C1 segment of cervical spinal cord (tissue), 14 donors: ENCODE data around the gene GABRR2.
"Not testable (repeated sequence)": the region's sequence is repeated elsewhere in the genome, so short reads cannot be mapped to it uniquely, and the experiment has no call there.

Experiments
- DNase-seq, 14 donors: peaks; one replicate each; lab custom pipeline; 2025; lab: John Stamatoyannopoulos, UW

The GABRR2 gene

DNA sequence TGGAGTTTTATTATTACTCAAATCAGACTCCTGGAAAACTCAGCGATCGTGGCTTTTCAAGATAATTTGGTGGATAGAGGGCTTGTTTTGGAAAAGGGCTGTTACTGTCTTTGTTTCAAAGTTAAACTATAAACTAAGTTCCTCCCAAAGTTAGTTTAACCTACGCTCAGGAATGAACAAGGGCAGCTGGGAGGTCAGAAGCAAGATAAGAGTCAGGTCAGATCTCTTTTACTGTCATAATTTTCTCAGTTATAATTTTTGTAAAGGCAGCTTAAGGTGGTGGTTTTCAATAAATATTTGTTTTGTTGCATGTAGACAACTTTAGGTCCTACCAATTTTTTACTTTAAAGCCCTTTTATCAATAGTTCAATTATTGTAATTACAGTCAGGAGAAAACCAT lies 9.2 kb upstream of the GABRR2 start:
- no peak for DNase-seq

DNA sequence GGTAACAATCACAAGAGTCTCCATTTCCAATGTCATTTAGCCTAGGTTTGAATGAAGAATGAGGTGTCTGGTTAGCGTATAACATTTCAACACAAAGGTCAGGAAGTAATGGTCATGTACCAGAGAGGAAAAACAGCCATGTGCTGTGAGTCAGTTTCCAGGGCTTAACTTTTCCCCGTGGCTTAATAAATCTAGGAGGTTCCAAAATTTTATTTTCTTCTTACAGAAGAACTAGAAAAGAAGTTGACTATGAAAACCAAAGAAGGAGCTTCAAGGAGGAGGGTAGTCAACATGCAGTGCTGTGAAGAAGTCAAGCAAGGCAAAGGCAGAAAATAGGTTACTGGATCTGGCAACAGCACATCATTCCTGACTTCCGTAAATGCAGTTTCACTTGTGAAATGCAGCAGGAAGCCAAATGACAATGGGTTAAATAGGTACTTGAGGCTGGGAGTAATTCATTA lies 8.4 kb upstream of the GABRR2 start:
- no peak for DNase-seq

DNA sequence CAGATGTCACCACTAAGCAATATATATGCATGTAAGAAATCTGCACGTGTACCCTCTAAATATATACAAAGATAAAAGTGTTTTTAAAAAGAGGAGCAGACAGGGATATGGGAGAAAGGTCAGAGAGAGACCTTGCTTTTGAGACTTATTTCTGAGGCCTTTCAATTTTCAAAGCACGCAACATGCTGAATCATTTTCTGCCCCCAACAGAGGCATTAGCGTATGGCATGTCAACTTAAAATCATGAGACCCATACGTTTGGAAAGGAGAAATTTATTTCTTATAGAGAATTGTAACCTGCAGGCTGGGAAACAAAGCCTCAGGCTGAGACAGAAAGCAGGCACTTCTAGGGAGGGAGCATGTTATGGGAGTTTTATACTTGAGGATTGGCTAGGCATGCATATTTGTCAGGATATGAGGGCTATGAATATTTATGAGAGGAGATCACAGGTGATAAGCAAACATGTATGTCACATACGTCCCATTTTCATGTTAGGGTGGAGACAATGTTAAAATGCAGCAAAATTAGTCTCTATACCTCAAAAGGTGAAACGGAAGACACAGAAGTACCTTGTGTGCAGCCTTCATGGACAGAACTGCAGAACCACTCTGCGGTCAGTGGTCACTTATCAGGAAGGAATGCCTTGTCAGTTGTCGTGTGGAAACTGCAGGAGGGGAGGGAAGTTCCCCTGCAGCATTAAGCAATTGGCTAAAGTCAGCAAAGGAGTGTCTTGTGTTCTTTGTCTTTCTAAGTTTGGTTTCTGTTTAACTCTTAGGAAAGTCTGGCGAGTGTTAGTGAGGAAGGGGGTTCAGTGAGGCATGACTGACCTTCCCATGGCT lies 6.3 kb upstream of the GABRR2 start:
- peak in 2 of 14 donors; percentile 3 for DNase-seq

DNA sequence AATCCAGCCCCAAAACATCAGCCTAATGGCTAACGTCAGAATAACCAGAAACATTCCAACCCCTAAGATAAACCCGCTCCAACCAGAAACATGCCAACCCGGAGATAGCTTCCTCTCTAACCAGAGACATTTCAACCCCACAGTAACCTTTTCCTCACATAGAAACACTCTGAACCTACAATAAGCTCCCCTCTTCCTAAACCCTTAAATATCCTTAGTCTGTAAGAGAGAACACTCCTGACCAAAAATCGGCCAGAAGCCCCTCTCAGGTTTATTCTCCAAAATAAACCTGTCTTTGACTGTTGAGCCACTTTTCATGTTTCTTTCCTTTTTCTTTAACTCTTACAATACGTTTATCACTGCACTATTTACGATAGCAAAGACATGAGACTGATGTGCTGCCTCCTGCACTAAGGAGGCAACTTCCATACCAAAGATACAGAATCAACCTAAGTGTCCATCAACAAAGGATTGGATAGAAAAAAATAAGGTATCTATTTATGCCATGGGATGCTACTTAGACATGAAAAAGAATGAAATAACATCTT lies 5.0 kb upstream of the GABRR2 start:
- no peak for DNase-seq

DNA sequence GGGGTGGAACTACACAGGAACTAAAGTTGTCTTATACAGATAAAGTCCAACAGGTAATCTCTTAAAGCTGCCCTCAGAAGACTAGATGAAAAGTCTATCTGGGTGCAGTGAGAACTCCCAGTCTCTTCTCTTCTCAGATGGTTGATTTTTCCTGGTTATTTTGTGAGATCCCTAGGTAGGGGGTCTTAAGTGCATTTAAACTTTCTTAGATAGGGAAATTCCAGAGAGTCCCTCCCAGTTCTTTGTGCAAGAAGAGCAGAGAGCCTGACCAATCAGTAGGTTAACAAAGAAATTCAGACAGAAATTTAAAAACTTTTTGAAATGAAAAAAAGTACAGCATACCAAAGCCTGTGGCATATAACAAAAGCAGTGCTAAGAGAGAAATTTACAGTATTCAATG lies 2.0 kb upstream of the GABRR2 start:
- DNase-seq = no peak

DNA sequence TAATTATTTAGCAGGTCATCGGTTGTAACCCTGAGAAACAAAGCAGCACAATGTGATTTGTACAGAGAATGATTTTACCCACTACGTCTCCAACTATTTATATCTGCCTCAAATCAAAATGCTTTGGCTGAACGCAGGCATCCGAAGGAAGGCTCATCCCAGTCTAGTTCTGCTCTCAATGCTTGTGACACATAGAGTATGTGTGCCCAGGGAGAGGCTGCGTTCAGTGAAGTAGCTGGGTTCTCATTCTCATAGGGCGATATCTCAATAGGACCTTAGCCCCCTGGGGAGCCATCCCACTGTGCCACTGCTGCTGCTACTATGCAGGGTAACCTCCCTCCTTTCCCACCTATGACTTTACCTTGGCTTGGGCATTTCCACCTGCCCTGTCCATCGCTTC lies 407 bp downstream of the GABRR2 start:
- no peak for DNase-seq

DNA sequence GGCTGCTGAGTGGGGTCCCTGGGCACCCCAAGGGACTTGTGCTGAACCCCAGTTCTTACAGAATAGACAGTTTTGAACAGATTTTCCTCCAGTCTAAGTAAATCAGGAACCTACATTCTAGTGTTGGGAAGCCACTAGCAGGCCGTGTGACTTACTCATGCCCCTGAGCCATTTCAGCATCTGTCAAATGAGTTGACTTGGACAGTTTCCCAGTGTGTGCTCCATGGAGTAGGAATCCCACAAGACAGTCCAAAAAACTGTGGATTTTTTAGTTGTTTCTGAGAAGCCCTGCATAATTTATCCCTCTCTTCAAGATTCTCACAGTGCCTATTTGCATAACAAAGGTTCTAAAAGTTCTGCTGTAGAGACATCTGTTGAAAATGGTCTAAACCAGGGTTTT lies 2.1 kb downstream of the GABRR2 start:
- DNase-seq = peak in 6 of 14 donors; percentile 4 to 51 (median 36)

DNA sequence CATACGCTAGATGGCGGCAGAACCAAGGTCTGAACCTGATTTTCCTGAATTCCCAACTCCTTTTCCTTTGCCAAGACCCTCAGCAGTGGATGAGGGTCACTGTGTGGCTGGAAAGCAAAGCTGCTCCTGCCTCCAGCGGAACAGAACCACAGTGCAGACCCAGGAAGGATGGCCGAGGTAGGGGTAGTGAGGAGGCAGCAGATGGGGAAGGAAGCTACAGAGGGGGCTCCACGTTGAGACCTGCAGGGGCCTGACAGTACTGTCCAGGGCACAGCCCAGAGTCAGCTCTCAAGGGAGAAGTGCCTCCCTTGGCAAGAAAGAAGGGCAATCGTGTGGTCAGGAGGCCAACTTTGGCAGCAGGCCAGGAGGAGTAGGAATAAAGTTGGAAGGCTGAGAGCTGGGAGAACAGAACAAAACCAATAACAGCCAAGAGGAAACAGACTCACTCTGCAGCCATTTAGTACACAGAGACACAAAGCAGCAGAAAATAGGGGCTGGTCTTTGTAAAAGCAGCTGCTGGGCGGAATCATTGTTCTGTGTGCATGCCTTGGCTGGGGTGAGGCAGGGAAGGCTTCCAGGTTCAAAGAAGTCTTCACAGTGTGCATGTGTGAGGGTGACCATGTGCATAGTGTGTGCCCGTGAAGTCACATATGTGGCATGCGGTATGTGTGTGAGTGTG lies 3.1 kb downstream of the GABRR2 start:
- DNase-seq = peak in 11 of 14 donors; percentile 30 to 75 (median 58)

DNA sequence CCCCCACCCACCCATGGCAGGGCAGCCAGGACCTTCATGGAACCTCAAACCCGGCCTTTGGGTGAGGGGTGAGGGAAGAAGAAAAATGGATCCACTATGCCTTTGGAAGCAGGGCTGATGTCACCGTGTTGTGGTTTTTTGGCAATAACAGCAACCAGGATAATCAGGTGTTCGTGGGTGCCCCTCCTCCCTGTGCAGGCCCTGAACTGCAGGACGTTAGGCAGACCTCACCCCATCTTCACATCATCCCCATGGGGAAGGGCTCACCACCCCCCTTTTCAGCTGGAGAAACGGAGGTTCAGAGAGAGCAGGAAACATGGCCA lies 3.6 kb downstream of the GABRR2 start:
- no peak for DNase-seq

DNA sequence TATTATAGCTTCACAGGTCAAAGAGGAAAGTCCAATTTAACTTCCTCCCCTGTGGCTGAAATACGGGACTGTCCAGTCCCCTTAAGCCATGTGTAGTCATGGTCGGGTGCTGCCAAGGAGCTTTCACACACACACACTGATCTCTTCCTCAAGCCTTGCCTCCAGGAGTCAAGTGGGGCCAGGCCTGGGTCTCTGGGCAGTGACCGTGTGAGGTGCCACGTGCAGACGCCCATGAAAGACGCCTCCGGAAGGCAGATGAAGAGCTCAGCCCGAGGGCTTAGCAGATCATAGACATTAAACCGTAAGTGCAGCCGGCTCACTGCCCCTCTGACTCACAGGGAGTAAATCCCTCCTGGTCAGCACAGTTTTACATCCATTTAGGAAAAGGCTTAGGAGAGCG lies 4.2 kb downstream of the GABRR2 start:
- DNase-seq = peak in 1 of 14 donors; percentile 10

DNA sequence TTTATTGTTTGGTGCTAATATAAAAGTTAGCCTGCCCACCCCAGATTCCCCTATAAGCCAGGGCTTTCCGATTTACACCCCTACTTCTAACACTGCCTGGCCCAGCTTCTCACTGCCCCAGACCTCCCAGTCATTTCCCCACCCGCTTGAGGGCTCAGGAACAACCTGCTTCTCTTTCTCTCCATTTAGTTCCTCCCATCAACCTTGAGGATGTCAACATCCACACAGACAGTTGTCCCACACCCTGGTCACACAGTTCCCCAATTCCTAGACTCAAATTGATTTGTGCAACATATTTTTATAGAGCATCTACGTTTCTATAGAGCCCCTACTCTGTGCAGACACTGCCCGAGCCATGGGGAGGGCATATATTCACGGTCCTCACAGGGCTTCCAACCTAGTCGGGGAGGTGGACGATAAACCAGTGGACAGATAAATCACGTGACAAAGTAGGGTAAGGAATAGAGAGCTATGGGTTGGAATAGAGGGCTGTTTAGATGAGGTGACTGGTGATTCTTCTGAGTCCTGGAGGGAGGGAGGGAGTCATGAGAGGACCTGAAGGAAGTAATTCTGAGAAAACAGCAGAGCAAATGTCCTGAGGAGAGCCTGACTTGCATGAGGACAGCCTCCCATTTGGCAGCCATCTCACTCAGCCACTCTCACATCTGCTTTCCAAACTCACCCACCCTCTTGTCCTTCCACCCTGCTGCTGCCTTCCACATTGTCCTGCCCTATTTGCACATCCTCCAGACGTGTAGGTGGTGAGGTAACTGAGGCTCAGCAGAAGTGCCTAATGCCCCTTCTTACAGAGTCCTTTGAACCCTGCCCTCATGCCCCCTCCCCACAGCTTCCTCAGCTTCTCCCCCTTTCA lies 6.3 kb downstream of the GABRR2 start:
- no peak for DNase-seq

DNA sequence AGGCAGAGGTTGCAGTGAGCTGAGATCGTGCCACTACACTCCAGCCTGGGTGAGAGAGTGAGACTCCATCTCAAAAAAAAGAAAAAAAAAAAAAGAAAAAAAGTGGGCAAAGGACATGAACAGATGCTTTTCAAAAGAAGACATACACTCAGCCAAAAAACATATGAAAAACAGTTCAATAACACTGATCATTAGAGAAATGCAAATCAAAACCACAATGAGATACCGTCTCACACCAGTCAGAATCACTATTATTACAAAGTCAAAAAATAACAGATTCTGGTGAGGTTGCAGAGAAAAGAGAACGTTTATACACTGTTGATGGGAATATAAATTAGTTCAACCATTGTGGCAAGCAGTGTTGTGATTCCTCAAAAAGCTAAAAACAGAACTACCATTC lies 10.6 kb downstream of the GABRR2 start:
- DNase-seq = not testable (repeated sequence)

DNA sequence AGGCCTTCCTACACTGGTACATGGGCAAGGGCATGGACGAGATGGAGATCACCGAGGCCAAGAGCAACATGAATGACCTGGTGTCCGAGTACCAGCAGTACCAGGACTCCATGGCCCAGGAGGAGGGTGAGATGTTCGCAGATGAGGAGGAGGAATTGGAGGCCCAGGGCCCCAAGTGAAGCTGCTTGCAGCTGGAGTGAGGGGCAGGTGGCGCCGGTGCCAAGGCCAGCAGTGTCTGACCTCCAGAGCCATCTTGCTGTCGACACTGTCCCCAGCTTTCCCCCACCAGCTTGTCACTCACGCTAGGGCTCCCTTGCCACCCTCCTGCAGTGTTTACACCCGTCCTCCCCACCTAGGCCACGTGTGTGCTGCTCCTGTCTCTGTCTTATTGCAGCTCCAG lies 12.2 kb downstream of the GABRR2 start:
- DNase-seq = no peak

DNA sequence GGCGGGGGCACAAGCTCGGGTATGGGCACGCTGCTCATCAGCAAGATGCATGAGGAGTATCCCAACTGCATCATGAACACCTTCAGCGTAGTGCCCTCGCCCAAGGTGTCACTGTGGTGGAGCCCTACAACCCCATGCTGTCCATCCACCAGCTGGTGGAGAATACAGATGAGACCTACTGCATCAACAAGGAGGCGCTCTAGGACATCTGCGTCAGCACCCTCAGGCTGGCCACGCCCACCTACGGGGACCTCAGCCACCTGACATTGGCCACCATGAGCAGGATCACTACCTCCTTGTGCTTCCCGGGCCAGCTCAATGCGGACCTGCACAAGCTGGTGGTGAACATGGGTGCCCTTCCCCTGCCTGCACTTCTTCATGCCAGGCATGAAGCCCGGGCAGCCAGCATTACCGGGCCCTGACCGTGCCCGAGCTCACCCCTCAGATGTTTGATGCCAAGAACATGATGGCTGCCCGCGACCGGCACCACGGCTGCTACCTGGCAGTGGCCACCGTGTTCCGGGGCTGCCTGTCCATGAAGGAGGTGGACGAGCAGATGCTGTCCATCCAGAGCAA lies 12.8 kb downstream of the GABRR2 start:
- DNase-seq = no peak

DNA sequence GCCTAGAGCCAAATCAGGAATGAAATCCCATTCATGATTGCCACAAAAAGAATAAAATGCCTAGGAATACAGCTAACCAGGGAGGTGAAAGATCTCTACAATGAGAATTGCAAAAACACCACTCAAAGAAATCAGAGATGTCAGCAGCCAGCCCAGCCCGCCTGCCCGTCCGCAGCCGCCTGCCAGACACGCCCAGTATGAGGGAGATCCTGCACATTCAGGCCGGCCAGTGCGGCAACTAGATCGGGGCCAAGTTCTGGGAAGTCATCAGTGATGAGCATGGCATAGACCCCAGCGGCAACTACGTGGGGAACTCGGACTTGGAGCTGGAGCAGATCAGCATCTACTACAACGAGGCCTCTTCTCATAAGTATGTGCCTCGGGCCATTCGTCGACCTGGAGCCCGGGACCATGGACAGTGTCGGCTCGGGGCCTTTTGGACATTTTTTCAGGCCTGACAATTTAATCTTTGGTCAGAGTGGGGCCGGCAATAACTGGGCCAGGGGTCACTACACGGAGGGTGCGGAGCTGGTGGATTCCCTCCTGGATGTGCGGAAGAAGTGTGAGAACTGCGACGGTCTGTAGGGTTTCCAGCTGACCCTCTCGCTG lies 13.4 kb downstream of the GABRR2 start:
- DNase-seq = no peak

DNA sequence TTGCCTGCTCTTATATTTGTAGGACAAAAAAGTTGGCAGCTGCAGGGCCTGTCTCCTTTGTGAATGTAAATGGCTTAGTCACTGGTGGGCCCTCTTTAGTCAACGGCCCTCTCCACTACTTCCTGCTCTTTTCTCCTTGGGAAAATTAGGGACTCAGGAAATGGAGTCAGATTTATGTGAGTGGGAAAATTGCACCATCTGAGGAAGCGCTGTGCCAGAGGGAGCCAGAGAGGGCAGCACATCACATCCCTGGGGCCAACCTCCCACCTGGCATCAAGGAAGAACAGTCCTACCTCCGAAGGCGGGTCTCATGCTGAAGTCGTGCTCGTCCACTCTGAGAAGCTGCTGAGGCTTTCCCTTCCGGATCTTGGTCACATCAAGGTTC lies 15.6 kb downstream of the GABRR2 start:
- DNase-seq = no peak

DNA sequence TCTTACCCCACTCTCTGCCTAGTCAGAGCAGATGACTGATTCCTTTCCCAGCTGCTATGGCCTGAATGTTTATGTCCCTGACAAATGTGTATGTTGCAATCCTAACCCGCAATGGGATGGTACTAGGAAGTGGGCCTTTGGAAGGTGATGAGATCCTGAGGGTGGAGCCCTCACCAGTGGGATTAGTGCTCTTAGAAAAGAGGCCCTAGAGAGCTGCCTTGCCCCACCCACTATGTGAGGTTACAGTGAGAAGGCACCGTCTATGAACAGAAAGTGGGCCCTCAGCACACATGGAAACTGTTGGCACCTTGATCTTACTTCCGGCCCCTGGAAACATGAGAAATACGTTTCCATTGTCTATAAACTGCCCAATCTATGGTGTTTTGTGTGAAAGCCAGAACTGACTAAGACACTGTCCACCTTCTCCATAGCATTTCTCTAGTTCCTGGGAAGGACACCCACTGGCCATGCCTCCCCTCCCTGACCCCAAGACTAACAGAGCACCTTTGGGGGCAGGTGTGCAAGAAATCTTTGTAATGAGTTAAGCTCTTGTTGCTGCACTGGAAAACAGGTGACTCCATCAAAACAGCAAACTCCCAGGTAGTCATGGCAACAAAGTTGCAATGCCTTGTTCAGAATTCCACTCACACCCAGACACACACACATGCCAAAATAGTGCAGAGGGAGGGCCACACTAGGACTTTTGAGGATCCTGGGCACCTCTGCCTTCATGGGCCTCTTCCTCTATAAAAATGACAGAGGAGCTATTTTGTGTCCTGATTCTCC lies 16.2 kb downstream of the GABRR2 start:
- DNase-seq = no peak

DNA sequence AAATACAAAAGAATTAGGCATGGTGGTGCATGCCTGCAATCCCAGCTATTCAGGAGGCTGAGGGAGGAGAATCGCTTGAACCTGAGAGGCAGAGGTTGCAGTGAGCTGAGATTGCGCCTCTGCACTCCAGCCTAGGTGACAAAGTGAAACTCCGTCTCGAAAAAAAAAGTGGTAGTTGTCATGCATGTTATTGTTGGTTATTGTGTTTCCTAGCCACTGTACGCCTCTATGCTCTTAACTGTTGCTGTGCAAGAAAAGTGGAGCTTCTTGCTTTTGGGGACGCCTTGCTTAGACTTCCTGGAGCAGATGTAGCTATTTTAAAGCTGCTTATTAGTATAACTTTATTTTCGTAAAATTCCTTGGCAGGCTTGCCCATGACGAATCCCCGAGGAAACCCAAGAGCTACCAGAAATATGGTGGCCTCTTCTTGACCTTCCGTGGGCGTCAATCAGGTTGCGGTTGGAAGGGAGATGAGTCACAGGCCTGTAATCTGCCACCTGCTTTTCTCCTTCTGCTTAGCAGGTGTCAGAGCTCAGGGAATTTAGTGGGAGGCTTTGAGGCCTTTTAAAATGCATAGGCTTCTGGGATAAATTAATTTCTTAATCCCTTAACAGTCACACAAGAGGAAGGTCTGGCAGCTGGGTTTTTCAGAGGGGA lies 17.3 kb downstream of the GABRR2 start:
- DNase-seq = no peak

DNA sequence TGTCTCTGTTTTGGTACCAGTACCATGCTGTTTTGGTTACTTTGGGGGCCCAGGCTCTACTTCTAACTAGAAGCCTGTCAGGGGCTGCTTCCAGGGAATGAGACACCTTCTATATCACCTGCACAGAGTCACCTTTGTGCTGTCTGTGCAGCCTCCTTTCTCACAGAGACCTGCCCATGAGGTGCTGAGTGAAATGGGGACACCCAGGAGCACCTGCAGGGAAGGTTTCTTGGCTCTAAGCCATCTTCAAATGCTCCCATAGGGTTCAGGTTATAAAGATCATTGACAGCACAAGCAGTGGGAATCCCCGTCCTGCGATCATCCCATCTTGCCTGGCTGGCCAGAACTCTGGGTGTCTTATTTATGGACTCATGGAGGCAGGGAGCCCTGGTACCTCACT lies 19.1 kb downstream of the GABRR2 start:
- no peak for DNase-seq

DNA sequence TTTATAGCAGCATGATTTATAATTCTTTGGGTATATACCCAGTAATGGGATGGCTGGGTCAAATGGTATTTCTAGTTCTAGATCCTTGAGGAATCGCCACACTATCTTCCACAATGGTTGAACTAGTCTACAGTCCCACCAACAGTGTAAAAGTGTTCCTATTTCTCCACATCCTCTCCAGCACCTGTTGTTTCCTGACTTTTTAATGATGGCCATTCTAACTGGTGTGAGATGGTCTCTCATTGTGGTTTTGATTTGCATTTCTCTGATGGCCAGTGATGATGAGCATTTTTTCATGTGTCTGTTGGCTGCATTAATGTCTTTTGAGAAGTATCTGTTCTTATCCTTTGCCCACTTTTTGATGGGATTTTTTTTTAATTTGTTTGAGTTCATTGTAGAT lies 20.0 kb downstream of the GABRR2 start:
- not testable (repeated sequence) for DNase-seq
